Heart left ventricle (tissue), 16 donors: ENCODE data around the gene WDR76. TPM values are rescaled to one million over a fixed set of nuclear protein-coding genes. Genes with fewer than 3 reads are reported as not detected.

Experiments used
- ATAC-seq, 4 donors: fragments of 200-7000 bp; cut with Tn5 transposase; one replicate each; pipeline ENCODE4 v1.9.1; 2020 to 2022; ENCODE audit warnings: moderate library complexity in 4 of 4, mild to moderate bottlenecking in 3 of 4, moderate number of reproducible peaks in 1 of 4
- DNase-seq, 5 donors: peaks; one replicate each; pipeline ENCODE4 v3.0.0-alpha.2; 2020
- H3K27ac ChIP-seq, 12 donors: fragments of 200-600 bp; sonication (generic) in 4 of 12; one replicate each; pipeline versions ENCODE4 v1.5.0 to v1.8.0; 2016 to 2022; ENCODE audit warnings: mild to moderate bottlenecking in 2 of 12
- H3K27me3 ChIP-seq, 9 donors: fragments of 200-600 bp; sonication (generic) in 2 of 9; one replicate each; pipeline versions ENCODE4 v1.5.1 to v1.8.0; 2016 to 2022; ENCODE audit warnings: mild to moderate bottlenecking in 3 of 9
- H3K36me3 ChIP-seq, 9 donors: fragments of 200-600 bp; sonication (generic) in 2 of 9; one replicate each; pipeline versions ENCODE4 v1.5.0 to v1.8.0; 2018 to 2022; ENCODE audit warnings: mild to moderate bottlenecking in 2 of 9
- H3K4me1 ChIP-seq, 12 donors: fragments of 200-600 bp; sonication (generic) in 4 of 12; one replicate each; pipeline versions ENCODE4 v1.5.0 to v1.8.0; 2016 to 2022; ENCODE audit warnings: mild to moderate bottlenecking in 3 of 12
- H3K4me3 ChIP-seq, 12 donors: fragments of 200-600 bp; sonication (generic) in 4 of 12; one replicate each; pipeline versions ENCODE4 v1.5.0 to v1.8.0; 2017 to 2022; ENCODE audit warnings: mild to moderate bottlenecking in 9 of 12, moderate library complexity in 4 of 12
- H3K9me3 ChIP-seq, 12 donors: fragments of 200-600 bp; sonication (generic) in 4 of 12; one replicate each; pipeline versions ENCODE4 v1.5.0 to v1.8.0; 2016 to 2022; ENCODE audit warnings: mild to moderate bottlenecking in 1 of 12
- CTCF ChIP-seq, 12 donors: fragments of 200-600 bp; sonication (generic) in 4 of 12; IDR thresholded peaks; one replicate each; pipeline versions ENCODE4 v1.5.0 to v1.8.0; 2018 to 2022; ENCODE audit warnings: antibody characterized with exemption in 12 of 12, mild to moderate bottlenecking in 5 of 12
- POLR2A ChIP-seq, 2 donors: fragments of 450-650 bp; IDR thresholded peaks; one replicate each; pipeline ENCODE4 v1.6.1; 2017; ENCODE audit warnings: antibody characterized with exemption in 2 of 2, mild to moderate bottlenecking in 2 of 2, moderate library complexity in 2 of 2
- WGBS, 4 donors: extraction: QIAGEN DNeasy Blood & Tissue Kit in 2 of 4; methylation state at CpG; one replicate each; pipeline versions ENCODE4 v1.1.5 to v1.1.7; 2013 to 2018; 5-methylcytosine and 5-hydroxymethylcytosine counted together
- intact Hi-C, 10 donors: fragments of 100-400 bp; cut with DNase I; formaldehyde crosslinking; loops; one replicate each; pipeline versions ENCODE4 v1.11.1 to v1.14.2; 2022
- polyA plus RNA-seq, 2 donors: library from polyadenylated mRNA; stranded (reverse); fragments of 200-250 nt; gene quantifications; one replicate each; pipeline ENCODE4 v1.2.3, GENCODE V29; 2013
- total RNA-seq, 9 donors: library from RNA; depleted of rRNA in 2 of 9; stranded (reverse); fragments of >200 nt in 2 of 9; fragmentation: NEBNext Ultra II Directional in 3 of 9; extraction: Animal tissue kit (Norgen Biotek cat#: 25700) in 3 of 9; gene quantifications; one replicate each; pipeline versions ENCODE4 v1.1.0 to v1.2.4, GENCODE V29; 2016 to 2023
- donor health status: ischemic (EF 13 %, LVEDD 7.1; RV severe dilation, severe dysfunction).
- donor health status: healthy with polysubstance abuse.
- donor health status: DM: no; HTN: yes; CAD: no.
- donor health status: DM: no; HTN: no; CAD: no.
- donor health status: ischemic (EF 25% LVEDD 6.9; RV normal size, moderate dysfunction).
- donor health status: ischemic (EF 25% LVEDD 5.7; RV mildly dilated, moderate dysfunction).
- donor health status: healthy.
- donor health status: DM: yes; HTN: yes; CAD: no.
- donor health status: ischemic (EF 35%, LVEDD 5.7; RV mildly dilated, moderate dysfunction).
- donor health status: nonischemic (EF 11% LVEDD 7.7; RV severe dilation, severe dysfunction).
- donor health status: DM: yes; HTN: yes; CAD: no.
- donor health status: PGD.
- donor health status: ischemic (EF 29% LVEDD 5.4; RV normal size, mild dysfunction).
- donor health status: nonischemic (EF 23%, LVEDD 6.1; RV moderate dilation, normal function).

WDR76 gene
- total and polyA plus RNA-seq, 11 donors, result 0.52 to 7.4 (median 1.3) TPM

DNA sequence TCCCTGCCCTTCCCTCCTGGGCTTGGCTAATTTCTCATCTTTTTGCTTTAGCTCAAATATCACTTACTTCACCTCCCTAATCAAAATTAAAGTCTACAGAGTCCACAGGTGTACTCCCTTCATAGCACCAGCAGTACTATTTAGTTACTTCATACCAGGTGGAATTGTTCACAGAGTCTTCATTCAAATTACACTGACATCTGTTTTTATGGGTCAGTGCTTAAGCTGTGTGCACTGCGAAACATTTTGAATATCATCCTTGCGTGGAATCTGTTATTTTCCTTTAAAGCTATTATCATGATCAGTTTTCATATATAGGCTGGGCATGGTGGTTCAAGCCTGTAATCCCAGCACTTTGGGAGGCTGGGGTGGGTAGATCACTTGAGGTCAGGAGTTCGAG is 37.4 kb upstream of the WDR76 start:
- intact Hi-C loops, result no loop called here
- Histone ChIP-seq H3K4me3 (no peak overlapping the region), H3K36me3 (peaks cover 0 to 14% (median 11%) of the 10 kb centered on the region in 9 donors), H3K27ac (no peak overlapping the region), H3K27me3 (no peaks in the 10 kb centered on the region), H3K4me1 (peaks cover 0 to 22% (median 16%) of the 10 kb centered on the region in 12 donors), H3K9me3 (no peaks in the 10 kb centered on the region)
- 96 to 99% (median 98%) methylated on average over 3 of the region's 3 CpGs for WGBS, 4 donors
- ATAC-seq (no peak), DNase-seq (no peak)
- TF ChIP-seq POLR2A (IDR thresholded peaks at IDR 0.05), result no peak
- no peak for TF ChIP-seq CTCF (IDR thresholded peaks at IDR 0.05)

DNA sequence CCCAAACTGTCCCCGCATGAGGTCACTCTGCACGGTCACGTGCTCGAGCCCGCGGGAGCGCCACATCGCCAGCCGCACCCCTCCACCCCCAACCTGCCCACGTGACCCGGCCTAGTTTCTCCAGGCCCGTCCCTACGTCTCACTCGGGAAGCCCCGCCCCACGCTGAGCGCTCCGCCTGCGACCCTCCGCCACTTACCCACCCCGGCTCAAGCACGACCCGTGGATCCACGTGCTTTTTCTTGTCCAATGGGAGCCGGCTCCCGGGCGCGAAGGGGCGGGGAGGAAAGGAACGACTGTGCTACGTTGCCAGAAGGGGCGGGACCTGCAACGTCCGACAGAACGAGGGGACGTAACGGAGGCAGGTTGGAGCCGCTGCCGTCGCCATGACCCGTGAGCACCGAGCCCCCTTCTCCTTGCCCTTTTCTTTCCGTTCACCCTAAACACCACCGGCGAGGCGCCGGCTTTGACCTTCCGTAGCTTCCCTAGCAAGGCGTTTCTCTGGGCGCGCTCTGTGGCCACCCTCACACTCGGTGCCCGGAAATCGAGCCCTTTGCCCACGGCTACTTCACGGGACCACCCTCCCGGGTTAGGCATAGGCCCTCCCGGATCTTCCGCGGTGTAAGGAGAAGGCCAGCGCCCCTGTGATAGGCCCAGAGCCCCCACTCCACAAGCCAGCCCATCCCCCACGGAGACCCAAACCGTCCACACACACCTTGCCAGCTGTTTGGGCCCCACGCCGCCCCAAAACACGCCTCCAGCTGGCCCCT is 34.6 kb upstream of the WDR76 start, which contains the start of gene SERF2:
Gene SERF2 (plus strand): TSS at position 328 of the 768 bp plus-strand sequence. CDS start 57 bp downstream, at position 385.
- peak within 1 kb of the TSS; percentile 60 to 100 (median 85) for H3K4me3 ChIP-seq
- H3K27me3 ChIP-seq, result no peaks in the 10 kb centered on the region
- 0 to 2% (median 0%) methylated on average over 57 to 66 of the region's 66 CpGs for WGBS, 4 donors
- peaks cover 0 to 41% (median 37%) of the 10 kb centered on the region in 9 donors for H3K36me3 ChIP-seq
- ATAC-seq, result peak; percentile 96 to 98 (median 97)
- H3K4me1 ChIP-seq, result peaks cover 4 to 50% (median 36%) of the 10 kb centered on the region in 12 donors
- peak within 1 kb of the TSS; percentile 86 to 100 (median 96) for H3K27ac ChIP-seq
- peak; percentile 100 for DNase-seq
- no peaks in the 10 kb centered on the region for H3K9me3 ChIP-seq
- intact Hi-C loops, result loop anchor here in 2 of 10 donors (1.0 to 5.0 kb wide), 2 partner anchors 32 to 635 kb away; partner anchors contain the start of genes CTDSPL2 (in 1 of the 2) and MFAP1 (in 1 of the 2)
- TF ChIP-seq POLR2A (IDR thresholded peaks at IDR 0.05) (peak; percentile 98), CTCF (IDR thresholded peaks at IDR 0.05) (no peak)

- H3K27me3 ChIP-seq, result no peaks in the 10 kb centered on the region
- intact Hi-C loops, result loop anchor here in 2 of 10 donors (1.0 to 5.0 kb wide), 2 partner anchors 31 to 634 kb away; partner anchors contain the start of genes CTDSPL2 (in 1 of the 2) and MFAP1 (in 1 of the 2)
- peak in 3 of 4 donors; percentile 2 to 40 (median 23) for ATAC-seq
- DNase-seq, result peak in 4 of 5 donors; percentile 44 to 67 (median 62)
- H3K9me3 ChIP-seq, result no peaks in the 10 kb centered on the region
- peak overlapping the region; percentile 60 to 100 (median 85) for H3K4me3 ChIP-seq
- peaks cover 0 to 49% (median 42%) of the 10 kb centered on the region in 9 donors for H3K36me3 ChIP-seq
- peak overlapping the region; percentile 84 to 100 (median 96) for H3K27ac ChIP-seq
- 0 to 1% (median 1%) methylated on average over 31 to 33 of the region's 33 CpGs for WGBS, 4 donors
- H3K4me1 ChIP-seq, result peaks cover 4 to 55% (median 41%) of the 10 kb centered on the region in 12 donors
- TF ChIP-seq POLR2A (IDR thresholded peaks at IDR 0.05), result no peak
- TF ChIP-seq CTCF (IDR thresholded peaks at IDR 0.05), result peak in 1 of 12 donors; percentile 9
Observed at GRCh38 chr15:43792761-43793476, 33.9 kb upstream of the WDR76 start.
